Peyer's patch (tissue), 4 donors: ENCODE measurements around the gene GTF3C5. TPM values are rescaled to one million over a fixed set of nuclear protein-coding genes. Genes with fewer than 3 reads are reported as not detected.

Experiments
- DNase-seq, 3 donors: peaks; one replicate each; pipeline ENCODE4 v3.0.0-alpha.2; 2017 to 2019
- H3K27ac ChIP-seq, 4 donors: fragments of 200-600 bp; sonication (generic); one replicate each; pipeline ENCODE4 v1.5.1; 2016 to 2019
- H3K27me3 ChIP-seq, 2 donors: fragments of 200-600 bp; sonication (generic); one replicate each; pipeline ENCODE4 v1.5.1; 2019
- H3K36me3 ChIP-seq, 3 donors: fragments of 200-600 bp; sonication (generic); one replicate each; pipeline ENCODE4 v1.5.1; 2016 to 2019
- H3K4me1 ChIP-seq, 4 donors: fragments of 200-600 bp; sonication (generic); one replicate each; pipeline ENCODE4 v1.5.1; 2016 to 2019
- H3K4me3 ChIP-seq, 4 donors: fragments of 200-600 bp; sonication (generic); 1 replicate in 3 of 4; 2 replicates in 1 of 4; pipeline ENCODE4 v1.5.1; 2016 to 2019; ENCODE audit warnings: mild to moderate bottlenecking in 1 of 4
- H3K9me3 ChIP-seq, 4 donors: fragments of 200-600 bp; sonication (generic); one replicate each; pipeline ENCODE4 v1.5.1; 2016 to 2019; ENCODE audit warnings: mild to moderate bottlenecking in 1 of 4
- POLR2A ChIP-seq, 2 donors: fragments of 450-650 bp; IDR thresholded peaks; one replicate each; pipeline ENCODE4 v1.5.1; 2017; ENCODE audit warnings: antibody characterized with exemption in 2 of 2, mild to moderate bottlenecking in 2 of 2, moderate library complexity in 2 of 2
- total RNA-seq, 4 donors: library from RNA; depleted of rRNA; stranded (reverse); fragments of >200 nt; gene quantifications; one replicate each; pipeline ENCODE4 v1.1.0, GENCODE V29; 2016
- TF ChIP-seq, protein P1 (sequence below), 6 experiments: fragments of 450-650 bp in 4 of 6; fragments of 200-600 bp in 2 of 6; sonication (generic) in 1 of 6; IDR thresholded peaks; one replicate each; pipeline ENCODE4 v1.5.1; 2017 to 2019; ENCODE audit warnings: antibody characterized with exemption in 6 of 6, mild to moderate bottlenecking in 3 of 6, moderate library complexity in 1 of 6

The GTF3C5 gene
- total RNA-seq, 4 donors from 2014 or later, result 63.7 to 103 (median 73.5) TPM

DNA sequence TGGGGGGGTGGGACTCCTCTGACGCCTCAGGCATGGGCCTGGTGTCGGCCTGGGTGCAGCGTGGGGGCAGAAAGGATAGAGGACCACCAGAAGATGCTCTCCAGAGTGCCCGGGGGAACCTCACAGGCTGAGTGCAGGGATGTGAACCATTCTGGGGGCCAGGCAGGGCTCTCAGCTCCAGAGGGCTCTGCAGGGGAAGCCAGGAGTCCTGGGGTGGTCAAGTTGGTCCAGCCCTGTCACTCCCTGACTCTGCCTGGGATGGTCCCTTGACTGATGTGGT, 45.8 kb upstream of the GTF3C5 start:
- Histone ChIP-seq H3K4me1 (peaks cover 0 to 6% (median 0%) of the 10 kb centered on the region in 4 donors), H3K9me3 (no peaks in the 10 kb centered on the region), H3K4me3 (no peak overlapping the region), H3K36me3 (no peaks in the 10 kb centered on the region), H3K27me3 (no peaks in the 10 kb centered on the region), H3K27ac (no peak overlapping the region)
- TF ChIP-seq, protein P1, sequence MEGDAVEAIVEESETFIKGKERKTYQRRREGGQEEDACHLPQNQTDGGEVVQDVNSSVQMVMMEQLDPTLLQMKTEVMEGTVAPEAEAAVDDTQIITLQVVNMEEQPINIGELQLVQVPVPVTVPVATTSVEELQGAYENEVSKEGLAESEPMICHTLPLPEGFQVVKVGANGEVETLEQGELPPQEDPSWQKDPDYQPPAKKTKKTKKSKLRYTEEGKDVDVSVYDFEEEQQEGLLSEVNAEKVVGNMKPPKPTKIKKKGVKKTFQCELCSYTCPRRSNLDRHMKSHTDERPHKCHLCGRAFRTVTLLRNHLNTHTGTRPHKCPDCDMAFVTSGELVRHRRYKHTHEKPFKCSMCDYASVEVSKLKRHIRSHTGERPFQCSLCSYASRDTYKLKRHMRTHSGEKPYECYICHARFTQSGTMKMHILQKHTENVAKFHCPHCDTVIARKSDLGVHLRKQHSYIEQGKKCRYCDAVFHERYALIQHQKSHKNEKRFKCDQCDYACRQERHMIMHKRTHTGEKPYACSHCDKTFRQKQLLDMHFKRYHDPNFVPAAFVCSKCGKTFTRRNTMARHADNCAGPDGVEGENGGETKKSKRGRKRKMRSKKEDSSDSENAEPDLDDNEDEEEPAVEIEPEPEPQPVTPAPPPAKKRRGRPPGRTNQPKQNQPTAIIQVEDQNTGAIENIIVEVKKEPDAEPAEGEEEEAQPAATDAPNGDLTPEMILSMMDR (IDR thresholded peaks at IDR 0.05), result no peak
- TF ChIP-seq POLR2A (IDR thresholded peaks at IDR 0.05), result no peak
- no peak for DNase-seq

DNA sequence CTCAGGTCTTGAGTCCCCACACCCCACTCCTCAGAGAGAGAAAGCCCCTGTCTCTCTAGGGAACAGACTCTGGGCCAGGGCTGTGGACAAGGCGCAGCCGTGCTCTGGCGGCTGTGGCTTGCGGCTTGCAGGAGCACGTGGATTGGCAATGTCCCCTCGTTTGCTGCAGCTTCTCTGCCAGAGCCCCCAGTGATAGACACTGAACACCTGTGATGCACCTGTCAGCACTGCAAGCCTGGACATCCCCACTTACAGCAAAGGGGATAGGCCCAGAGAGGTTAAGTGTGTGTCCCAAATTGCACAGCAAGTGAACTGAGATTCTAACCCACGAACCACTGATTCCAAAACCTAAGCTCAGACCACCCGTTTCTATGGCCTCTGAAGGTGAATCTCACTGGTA, 45.3 kb upstream of the GTF3C5 start:
- no peak overlapping the region for H3K27ac ChIP-seq
- no peaks in the 10 kb centered on the region for H3K9me3 ChIP-seq
- H3K4me3 ChIP-seq, result no peak overlapping the region
- peaks cover 0 to 6% (median 0%) of the 10 kb centered on the region in 4 donors for H3K4me1 ChIP-seq
- no peak for TF ChIP-seq POLR2A (IDR thresholded peaks at IDR 0.05)
- TF ChIP-seq, protein P1 (IDR thresholded peaks at IDR 0.05), result no peak
- H3K36me3 ChIP-seq, result no peaks in the 10 kb centered on the region
- H3K27me3 ChIP-seq, result no peaks in the 10 kb centered on the region
- no peak for DNase-seq

DNA sequence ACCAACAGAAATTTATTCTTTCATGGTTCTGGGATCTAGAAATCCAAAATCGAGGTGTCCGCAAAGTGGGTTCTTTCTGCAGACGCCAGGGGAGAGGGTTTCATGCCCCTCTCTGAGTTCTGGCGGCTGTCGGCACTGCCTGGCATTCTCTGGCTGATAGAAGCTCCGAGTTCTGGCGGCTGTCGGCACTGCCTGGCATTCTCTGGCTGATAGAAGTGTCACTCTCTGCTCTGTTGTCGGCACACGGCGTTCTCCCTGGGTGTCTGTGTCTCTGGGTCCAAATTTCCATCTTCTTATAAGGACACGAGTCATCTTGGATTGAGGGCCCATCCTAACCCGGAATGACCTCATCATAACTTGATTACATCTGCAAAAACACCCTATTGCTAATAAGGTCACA, 44.7 kb upstream of the GTF3C5 start:
- Histone ChIP-seq H3K4me3 (no peak overlapping the region), H3K36me3 (no peaks in the 10 kb centered on the region), H3K9me3 (no peaks in the 10 kb centered on the region), H3K4me1 (peaks cover 0 to 6% (median 0%) of the 10 kb centered on the region in 4 donors), H3K27me3 (no peaks in the 10 kb centered on the region), H3K27ac (no peak overlapping the region)
- DNase-seq, result no peak
- TF ChIP-seq POLR2A (IDR thresholded peaks at IDR 0.05), result no peak
- TF ChIP-seq, protein P1 (IDR thresholded peaks at IDR 0.05), result no peak

DNA sequence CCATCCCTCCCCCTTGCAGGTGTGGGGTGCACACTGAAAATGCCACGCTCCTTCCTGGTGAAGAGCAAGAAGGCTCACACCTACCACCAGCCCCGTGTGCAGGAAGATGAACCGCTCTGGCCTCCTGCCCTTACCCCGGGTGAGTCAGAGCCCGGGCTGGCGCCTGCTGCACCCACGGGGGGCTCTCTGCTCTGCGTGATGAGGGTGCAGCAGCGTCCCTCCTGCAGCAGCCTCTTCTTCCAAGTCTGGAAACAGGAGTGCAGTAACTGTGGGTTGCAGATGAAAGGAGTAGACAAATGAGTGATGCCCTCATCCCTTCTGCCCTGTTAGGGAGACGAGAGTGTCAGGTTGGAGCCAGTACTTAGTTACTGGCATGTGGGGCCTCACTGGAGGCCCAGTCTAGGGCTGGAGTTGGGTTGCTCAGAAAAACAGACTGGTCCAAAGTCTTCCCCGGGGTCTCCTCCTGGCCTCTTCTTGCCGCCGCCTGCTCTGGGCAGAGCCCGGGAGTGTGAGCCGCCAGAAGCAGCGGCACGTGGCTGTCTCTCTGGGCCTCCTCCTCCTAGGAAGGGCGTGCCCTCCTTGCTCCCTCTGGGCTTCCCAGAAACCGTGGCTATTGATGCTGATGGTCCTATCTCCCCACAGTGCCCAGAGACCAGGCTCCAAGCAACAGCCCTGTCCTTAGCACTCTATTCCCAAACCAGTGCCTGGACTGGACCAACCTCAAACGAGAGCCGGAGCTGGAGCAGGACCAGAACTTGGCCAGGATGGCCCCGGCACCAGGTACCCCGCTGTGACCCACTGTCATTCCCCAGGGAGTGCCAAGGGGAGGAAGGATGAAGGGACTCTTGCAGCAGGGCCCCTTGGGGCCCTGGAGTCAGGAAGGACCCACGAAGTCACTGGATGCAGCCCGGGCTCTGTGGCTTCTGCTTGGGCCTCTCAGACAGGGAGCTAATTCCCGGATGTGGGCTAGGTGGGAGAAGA, 43.9 kb upstream of the GTF3C5 start:
- H3K27ac ChIP-seq, result no peak overlapping the region

DNA sequence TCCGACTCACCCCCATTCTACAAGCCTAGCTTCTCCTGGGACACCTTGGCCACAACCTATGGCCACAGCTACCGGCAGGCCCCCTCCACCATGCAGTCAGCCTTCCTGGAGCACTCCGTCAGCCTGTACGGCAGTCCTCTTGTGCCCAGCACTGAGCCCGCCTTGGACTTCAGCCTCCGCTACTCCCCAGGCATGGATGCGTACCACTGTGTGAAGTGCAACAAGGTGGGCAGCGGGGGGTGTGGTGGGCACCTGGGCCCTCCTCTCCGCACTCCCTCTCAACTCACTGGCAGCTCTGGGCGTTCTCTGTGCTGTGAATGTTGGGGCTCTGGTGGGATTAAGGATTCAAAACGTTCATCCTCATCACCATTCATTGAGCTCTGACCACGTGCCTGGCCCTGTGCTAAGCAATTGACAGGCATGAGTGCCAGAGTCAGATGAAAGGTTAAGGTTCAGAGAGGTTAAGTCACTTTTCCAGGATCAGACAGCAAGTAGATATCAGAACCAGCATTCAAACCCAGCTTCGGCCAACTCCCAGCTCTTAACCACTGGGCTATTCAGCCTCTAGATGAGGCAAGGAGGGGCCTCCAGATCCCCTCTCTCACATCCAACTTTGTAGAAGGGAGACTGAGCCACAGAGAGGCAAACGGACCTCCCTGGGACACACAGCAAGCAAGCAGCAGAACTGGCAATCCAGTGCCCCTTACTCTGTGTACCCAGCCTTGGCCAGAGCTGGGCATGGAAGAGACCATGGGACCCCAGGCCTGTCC, 42.4 kb upstream of the GTF3C5 start:
- Histone ChIP-seq H3K9me3 (no peaks in the 10 kb centered on the region), H3K27ac (no peak overlapping the region), H3K27me3 (no peaks in the 10 kb centered on the region), H3K4me1 (no peaks in the 10 kb centered on the region), H3K36me3 (no peaks in the 10 kb centered on the region), H3K4me3 (no peak overlapping the region)
- DNase-seq, result peak in 1 of 3 donors; percentile 25
- TF ChIP-seq POLR2A (IDR thresholded peaks at IDR 0.05), result no peak
- TF ChIP-seq, protein P1 (IDR thresholded peaks at IDR 0.05), result no peak

More for the DNA sequence above, 43.9 kb upstream of the GTF3C5 start:
- TF ChIP-seq POLR2A (IDR thresholded peaks at IDR 0.05), result no peak
- TF ChIP-seq, protein P1 (IDR thresholded peaks at IDR 0.05), result no peak
- Histone ChIP-seq H3K36me3 (no peaks in the 10 kb centered on the region), H3K4me1 (peaks cover 0 to 4% (median 0%) of the 10 kb centered on the region in 4 donors), H3K9me3 (no peaks in the 10 kb centered on the region), H3K4me3 (no peak overlapping the region), H3K27me3 (no peaks in the 10 kb centered on the region)
- no peak for DNase-seq
